GM03348 (cell line): Measurements from ENCODE around the gene CLEC19A.

Experiments
- DNase-seq: peaks from one replicate; pipeline ENCODE4 v3.0.0; 2012; ENCODE audit warnings: low spot score

CLEC19A gene

GRCh38 chr16:19285431-19285830, at the start of gene CLEC19A:
TSS of gene CLEC19A (plus strand) at chr16:19285731. CDS start at chr16:19285852, 121 bp downstream.
- DNase-seq = no peak

DNA sequence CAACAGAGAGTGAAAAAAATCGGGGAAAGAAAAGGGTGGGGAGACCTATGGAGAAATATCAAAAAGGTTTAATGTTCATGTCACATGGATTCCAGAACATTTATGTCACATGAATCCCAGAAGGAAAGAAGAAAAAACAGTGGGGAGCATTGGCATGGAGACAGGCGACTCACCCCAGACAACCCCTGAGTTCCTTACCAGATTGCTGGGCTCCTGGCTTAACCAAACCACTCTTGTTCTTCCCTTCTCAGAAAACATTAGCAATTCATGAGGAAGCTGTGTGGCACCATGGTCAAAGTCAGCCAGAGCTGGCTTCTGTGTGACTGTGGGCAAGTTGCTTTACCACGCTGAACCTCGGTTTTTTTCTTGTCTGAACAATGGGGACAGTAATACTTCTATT, 49.6 kb upstream of the CLEC19A start:
- DNase-seq = no peak

GRCh38 chr16:19236561-19237209, 48.8 kb upstream of the CLEC19A start:
- no peak for DNase-seq

GRCh38 chr16:19238406-19238805, 47.1 kb upstream of the CLEC19A start:
- DNase-seq = no peak

DNA sequence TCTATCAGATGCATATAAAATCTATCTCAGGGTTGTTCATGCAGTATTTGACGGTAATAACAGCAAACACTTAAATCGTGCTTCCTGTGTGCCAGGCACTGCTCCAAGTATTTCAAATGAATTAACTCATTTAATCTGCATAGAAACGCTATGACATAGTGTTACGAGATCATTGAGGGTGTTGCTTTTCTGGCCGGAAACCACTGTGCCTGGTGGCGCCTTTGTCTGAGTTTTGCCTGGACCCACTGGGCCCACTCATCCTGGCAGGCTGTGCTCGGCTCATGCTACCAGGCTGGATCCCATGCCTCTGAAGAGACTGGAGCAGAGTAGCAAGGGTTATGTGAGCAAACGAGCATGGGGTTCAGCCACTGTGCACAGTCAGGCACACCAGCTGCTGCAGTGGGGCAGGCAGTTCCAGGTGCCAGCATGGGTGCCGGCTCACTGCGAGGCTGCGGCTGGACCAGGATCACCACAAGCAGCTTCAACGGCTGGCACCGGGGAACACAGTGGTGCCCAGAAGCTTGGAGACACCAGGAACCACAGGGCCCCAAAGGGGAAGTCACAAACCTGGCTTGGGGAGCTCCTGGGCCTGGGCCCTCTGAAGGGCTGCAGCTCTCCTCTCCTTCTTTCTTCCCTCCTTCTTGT, 45.9 kb upstream of the CLEC19A start:
- no peak for DNase-seq

DNA sequence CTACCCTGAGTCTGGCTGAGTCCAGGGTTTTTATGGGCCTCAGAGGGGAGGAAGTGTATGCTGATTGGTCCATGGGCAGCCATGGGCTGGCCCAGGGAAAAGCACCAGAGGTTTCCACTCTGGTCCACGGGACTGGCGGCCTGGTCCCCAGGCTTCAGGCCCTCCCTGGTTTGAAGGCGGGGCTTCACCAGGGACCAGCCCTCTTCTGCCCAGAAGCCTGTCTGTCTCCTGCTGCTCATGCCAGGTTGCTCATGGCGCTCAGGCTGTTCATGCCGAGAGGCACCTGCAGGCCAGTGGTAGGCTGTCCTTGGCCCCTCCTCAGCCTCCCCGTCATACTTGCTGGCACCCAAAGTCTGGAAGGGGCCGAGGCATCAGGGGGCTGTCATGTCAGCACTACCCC, 45.0 kb upstream of the CLEC19A start:
- DNase-seq = no peak

DNA sequence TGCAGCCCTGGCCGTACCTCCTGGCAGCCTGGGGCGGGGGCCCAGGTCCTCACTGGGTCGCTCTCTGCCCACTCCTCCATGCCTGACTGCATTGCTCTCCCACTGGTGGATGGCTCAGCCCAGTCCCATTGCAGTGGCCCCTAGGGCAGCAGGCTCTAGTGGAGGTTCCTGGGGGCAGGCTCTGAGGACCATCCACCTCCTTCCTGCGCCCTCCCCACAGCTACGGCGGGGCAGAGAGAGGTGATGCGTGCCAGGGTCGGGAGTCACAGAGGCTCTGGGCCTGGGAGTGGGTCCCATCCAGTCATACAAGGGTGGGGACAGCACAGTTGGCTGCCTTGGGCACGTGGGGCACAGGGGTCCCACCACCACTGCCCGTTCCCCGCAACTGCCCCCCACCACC, 44.0 kb upstream of the CLEC19A start:
- no peak for DNase-seq

GRCh38 chr16:19242186-19242585, 43.3 kb upstream of the CLEC19A start:
- no peak for DNase-seq

DNA sequence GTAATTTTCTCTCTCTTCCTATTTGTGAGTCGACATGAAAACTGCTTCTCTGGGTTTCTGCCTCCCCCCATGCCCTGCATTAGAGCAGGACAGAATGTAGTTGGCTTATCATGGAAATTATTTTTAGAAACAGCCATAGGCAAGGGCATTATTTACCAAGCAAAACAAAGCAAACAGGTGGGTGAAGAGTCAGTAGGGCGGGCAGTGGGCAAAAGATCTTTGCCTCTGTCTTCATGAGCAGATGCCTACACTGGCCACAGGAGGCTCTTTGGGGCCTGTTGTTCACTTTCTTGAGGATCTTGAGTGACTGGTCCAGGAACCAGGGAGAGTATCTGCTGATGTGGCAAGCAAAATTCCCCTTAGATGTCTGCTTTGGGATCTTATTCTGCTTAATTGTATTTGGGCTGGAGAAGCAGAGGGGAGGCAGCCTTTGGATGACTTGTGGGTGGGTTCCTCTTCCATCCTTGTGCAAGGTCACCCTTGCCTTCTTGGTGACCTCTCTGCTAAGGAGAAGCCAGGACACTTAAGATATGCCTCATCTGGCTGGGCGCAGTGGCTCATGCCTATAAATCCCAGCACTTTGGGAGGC, 42.5 kb upstream of the CLEC19A start:
- no peak for DNase-seq

- no peak for DNase-seq
These were observed 40.1 kb upstream of the CLEC19A start for GRCh38 chr16:19245326-19245925.

DNA sequence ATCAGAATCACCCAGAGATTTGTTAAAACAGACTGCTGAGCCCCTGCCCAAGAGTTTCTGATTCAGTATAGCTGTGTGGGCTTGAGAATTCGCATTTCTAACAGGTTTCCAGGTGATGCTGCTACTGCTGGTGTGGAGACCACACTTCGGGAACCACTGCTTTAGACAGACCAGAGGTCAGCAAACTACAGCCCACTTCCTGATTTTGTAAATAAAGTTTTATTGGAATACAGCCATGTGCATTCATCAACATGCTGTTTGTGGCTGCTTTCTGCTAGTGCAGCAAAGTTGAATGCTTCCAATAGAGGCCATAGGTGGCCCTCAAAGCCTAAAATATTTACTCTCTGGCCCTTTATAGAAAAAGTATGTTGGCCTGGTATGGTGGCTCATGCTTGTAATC, 32.6 kb upstream of the CLEC19A start:
- no peak for DNase-seq

DNA sequence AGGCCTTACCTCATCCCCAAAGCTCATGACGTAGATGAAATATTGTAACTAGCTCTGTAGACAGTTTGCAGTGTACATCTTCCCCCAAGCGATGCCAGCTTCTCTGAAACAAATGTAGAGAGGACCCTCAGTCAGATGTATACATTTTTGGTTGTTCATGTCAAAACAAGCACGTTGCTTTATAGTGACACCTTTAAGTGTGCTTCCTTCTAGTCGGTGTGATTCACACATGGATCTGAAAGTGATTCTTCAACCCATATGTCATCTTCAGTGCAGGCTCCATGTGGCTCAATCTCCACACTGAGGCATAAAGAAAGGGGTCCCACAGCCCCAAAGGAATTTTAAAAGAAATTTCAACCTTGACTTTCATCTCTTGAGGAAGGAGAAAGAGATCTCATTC, 30.9 kb upstream of the CLEC19A start:
- DNase-seq = no peak

GRCh38 chr16:19264123-19264673, 21.3 kb upstream of the CLEC19A start:
- no peak for DNase-seq

DNA sequence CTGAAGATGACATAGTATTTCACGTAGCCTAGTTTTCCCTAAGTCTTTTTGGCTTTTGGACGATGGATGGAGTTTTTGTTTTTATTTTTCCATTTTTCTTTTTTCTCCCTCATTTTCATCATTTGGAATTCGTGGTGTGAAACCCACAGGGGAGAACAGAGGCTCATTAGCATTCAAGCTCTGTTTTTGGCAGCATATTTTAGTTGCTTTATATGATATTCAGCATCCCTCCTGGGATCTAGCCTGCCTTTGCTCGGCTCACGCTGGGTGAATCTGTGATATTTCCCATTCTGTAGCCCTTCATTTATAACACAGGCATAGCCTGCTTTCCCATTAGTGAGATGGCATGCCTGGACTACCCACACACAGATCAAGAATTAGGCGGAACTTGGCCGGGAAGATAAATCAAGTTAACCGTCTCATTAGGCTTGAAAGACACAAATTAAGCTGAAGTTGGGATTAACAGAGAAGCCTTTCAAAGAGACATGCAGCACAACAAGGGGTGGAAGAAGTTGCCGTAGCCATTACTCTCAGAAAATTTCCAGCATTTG, 20.1 kb upstream of the CLEC19A start:
- no peak for DNase-seq

- DNase-seq = no peak
These were observed 18.8 kb upstream of the CLEC19A start for GRCh38 chr16:19266774-19267173.

- DNase-seq = no peak
These were observed 16.4 kb upstream of the CLEC19A start for GRCh38 chr16:19269098-19269497.

- no peak for DNase-seq
These were observed 11.2 kb upstream of the CLEC19A start for GRCh38 chr16:19274165-19274797.

GRCh38 chr16:19278403-19278802, 7.1 kb upstream of the CLEC19A start:
- DNase-seq = no peak

DNA sequence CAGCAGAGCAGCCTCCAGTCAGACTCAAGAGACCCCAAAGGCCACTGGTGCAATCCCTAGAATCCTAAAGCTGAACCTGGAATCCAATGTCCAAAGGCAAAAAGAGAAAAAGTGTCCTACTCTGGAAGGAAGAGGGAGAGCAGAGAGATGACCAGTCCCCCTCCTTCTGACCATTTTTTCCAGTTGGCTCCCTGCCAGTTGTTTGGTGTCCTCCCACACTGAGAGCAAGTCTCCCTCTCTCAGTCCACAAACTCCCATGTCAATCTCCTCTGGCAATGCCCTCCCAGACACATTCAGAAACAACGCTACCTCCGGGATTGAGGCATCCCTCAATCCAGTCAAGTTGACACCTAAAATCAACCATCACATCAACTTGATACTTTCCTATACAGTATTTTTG, 4.3 kb upstream of the CLEC19A start:
- DNase-seq = no peak

GRCh38 chr16:19282101-19282500, 3.4 kb upstream of the CLEC19A start:
- DNase-seq = no peak

DNA sequence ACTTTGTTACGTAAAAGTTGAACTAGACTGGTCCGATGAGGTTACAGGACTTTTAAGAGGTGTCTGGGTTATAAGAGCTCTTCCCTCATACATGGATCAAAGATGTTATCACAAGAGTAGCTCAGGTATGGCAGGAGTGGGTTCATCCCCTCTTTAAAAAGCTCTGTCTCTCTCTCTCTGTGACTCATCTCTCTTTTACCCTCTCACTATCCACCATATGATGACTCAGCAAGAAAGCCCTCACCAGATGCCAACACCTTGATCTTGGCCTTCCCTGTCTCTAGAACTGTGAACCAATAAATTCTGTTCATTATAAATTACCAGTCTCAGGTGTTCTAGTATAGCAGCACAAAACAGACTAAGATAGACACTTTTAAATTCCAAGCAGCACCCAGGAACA, 1.9 kb upstream of the CLEC19A start:
- DNase-seq = no peak

DNA sequence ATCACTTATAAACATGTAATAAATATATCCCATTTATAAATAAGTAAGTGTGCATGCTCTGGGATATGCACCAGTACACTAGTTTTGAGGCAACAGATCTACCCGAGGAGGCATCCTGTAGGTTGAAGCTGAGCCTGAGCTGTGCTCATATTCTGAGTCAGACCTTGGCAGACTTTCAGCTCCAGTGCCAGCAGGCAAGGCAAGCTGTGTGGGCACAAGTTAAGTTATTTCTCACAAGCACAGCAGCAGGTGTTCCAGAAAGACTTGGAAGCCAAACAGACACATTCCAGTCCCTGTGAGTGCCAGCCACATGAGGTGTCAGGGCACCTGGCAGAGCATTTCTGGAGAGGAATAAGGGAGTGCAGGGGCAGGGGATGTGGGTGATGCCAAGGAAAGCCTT, 1.3 kb upstream of the CLEC19A start:
- no peak for DNase-seq
